ENCODE results near the gene TRAPPC8. TPM values are rescaled to one million over a fixed set of nuclear protein-coding genes. Genes with fewer than 3 reads are reported as not detected.

Gene TRAPPC8
- total RNA-seq, 2 donors from 2014 or later: 27.2 to 33.8 TPM

GRCh38 chr18:31884020-31884419, 58.9 kb downstream of the TRAPPC8 start:
- no peaks in the 10 kb centered on the region for H3K4me1 ChIP-seq
- no peak overlapping the region for H3K27ac ChIP-seq
- H3K27me3 ChIP-seq: no peaks in the 10 kb centered on the region
- peaks cover 29% of the 10 kb centered on the region for H3K36me3 ChIP-seq
- H3K9me3 ChIP-seq: peaks cover 0 to 10% of the 10 kb centered on the region in 2 donors
- H3K4me3 ChIP-seq: no peak overlapping the region
- DNase-seq (ENCODE audit: low spot score): no peak
- TF ChIP-seq CTCF (IDR thresholded peaks at IDR 0.05): no peak

- Histone ChIP-seq H3K27ac (no peak overlapping the region), H3K36me3 (peaks cover 36% of the 10 kb centered on the region), H3K4me1 (no peaks in the 10 kb centered on the region), H3K9me3 (peaks cover 0 to 10% of the 10 kb centered on the region in 2 donors), H3K27me3 (no peaks in the 10 kb centered on the region), H3K4me3 (no peak overlapping the region)
- no peak for DNase-seq (ENCODE audit: low spot score)
- TF ChIP-seq CTCF (IDR thresholded peaks at IDR 0.05): no peak
Observed at GRCh38 chr18:31880186-31880898, 62.6 kb downstream of the TRAPPC8 start.

GRCh38 chr18:31878358-31878757, 64.6 kb downstream of the TRAPPC8 start:
- DNase-seq (ENCODE audit: low spot score): no peak
- Histone ChIP-seq H3K27me3 (no peaks in the 10 kb centered on the region), H3K4me1 (no peaks in the 10 kb centered on the region), H3K36me3 (peaks cover 37% of the 10 kb centered on the region), H3K27ac (no peak overlapping the region), H3K9me3 (peaks cover 0 to 10% of the 10 kb centered on the region in 2 donors), H3K4me3 (no peak overlapping the region)
- TF ChIP-seq CTCF (IDR thresholded peaks at IDR 0.05): no peak

- Histone ChIP-seq H3K36me3 (peaks cover 39% of the 10 kb centered on the region), H3K4me1 (no peaks in the 10 kb centered on the region), H3K27me3 (no peaks in the 10 kb centered on the region), H3K4me3 (no peak overlapping the region), H3K9me3 (peaks cover 0 to 10% of the 10 kb centered on the region in 2 donors), H3K27ac (no peak overlapping the region)
- no peak for TF ChIP-seq CTCF (IDR thresholded peaks at IDR 0.05)
- DNase-seq (ENCODE audit: low spot score): no peak
Observed at GRCh38 chr18:31877900-31878299, 65.0 kb downstream of the TRAPPC8 start.

GRCh38 chr18:31876707-31877106, 66.2 kb downstream of the TRAPPC8 start:
- H3K36me3 ChIP-seq: peaks cover 47% of the 10 kb centered on the region
- DNase-seq (ENCODE audit: low spot score): no peak

More at GRCh38 chr18:31876707-31877106, 66.2 kb downstream of the TRAPPC8 start:
- Histone ChIP-seq H3K27me3 (no peaks in the 10 kb centered on the region), H3K4me3 (no peak overlapping the region), H3K9me3 (peaks cover 0 to 10% of the 10 kb centered on the region in 2 donors), H3K27ac (no peak overlapping the region), H3K4me1 (no peaks in the 10 kb centered on the region)
- TF ChIP-seq CTCF (IDR thresholded peaks at IDR 0.05): no peak
